ENCODE measurements around the gene HCN2.
A peak's percentile ranks its signal among the peaks of the same experiment; 100 is the strongest.

HCN2 gene

GRCh38 chr19:589693-590395, at the start of gene HCN2:
Gene HCN2, plus strand, starts transcription at chr19:589881. Its CDS starts 65 bp downstream, at chr19:589946.
- DNase-seq = no peak

- DNase-seq = no peak
These were observed 48.6 kb upstream of the HCN2 start for GRCh38 chr19:540867-541637.

- no peak for DNase-seq
These were observed 48.0 kb upstream of the HCN2 start for GRCh38 chr19:541699-542098.

- DNase-seq = no peak
These were observed 47.4 kb upstream of the HCN2 start for GRCh38 chr19:542173-542866.

- DNase-seq = no peak
These were observed 45.6 kb upstream of the HCN2 start, which contains the start of gene GZMM for GRCh38 chr19:543910-544608. Gene GZMM, plus strand, starts transcription at chr19:544053. Its CDS starts 19 bp downstream, at chr19:544072.

GRCh38 chr19:547117-547516, 42.6 kb upstream of the HCN2 start:
- no peak for DNase-seq

GRCh38 chr19:547836-548720, 41.6 kb upstream of the HCN2 start:
- DNase-seq = no peak

GRCh38 chr19:548886-549830, 40.5 kb upstream of the HCN2 start:
- DNase-seq = no peak

- DNase-seq = no peak
These were observed 34.9 kb upstream of the HCN2 start for GRCh38 chr19:554817-555216.

GRCh38 chr19:555474-555808, 34.2 kb upstream of the HCN2 start:
- DNase-seq = no peak

GRCh38 chr19:556611-557382, 32.9 kb upstream of the HCN2 start:
- no peak for DNase-seq

GRCh38 chr19:558770-559439, 30.8 kb upstream of the HCN2 start:
- no peak for DNase-seq

- DNase-seq = no peak
These were observed 29.6 kb upstream of the HCN2 start for GRCh38 chr19:560121-560520.

GRCh38 chr19:566403-566802, 23.3 kb upstream of the HCN2 start:
- DNase-seq = no peak

GRCh38 chr19:566844-567243, 22.8 kb upstream of the HCN2 start:
- no peak for DNase-seq

GRCh38 chr19:567296-567900, 22.3 kb upstream of the HCN2 start:
- no peak for DNase-seq

- DNase-seq = no peak
These were observed 19.4 kb upstream of the HCN2 start for GRCh38 chr19:570251-570686.

- peak; percentile 35 for DNase-seq
These were observed 18.6 kb upstream of the HCN2 start for GRCh38 chr19:570937-571565.

- DNase-seq = no peak
These were observed 18.1 kb upstream of the HCN2 start for GRCh38 chr19:571566-571974.

Measured in NCI-H526 treated with DMSO at 0.1 percent for 48 hours (cell line).